Psoas muscle (tissue), 8 donors: Measurements from ENCODE around the gene SLC9A1. TPM values are rescaled to one million over a fixed set of nuclear protein-coding genes. Genes with fewer than 3 reads are reported as not detected.

Experiments used
- ATAC-seq, 4 donors: fragments of 200-7000 bp; cut with Tn5 transposase; one replicate each; pipeline ENCODE4 v1.9.1; 2020; ENCODE audit warnings: moderate library complexity in 3 of 4, mild to moderate bottlenecking in 2 of 4
- DNase-seq, 2 donors: peaks; one replicate each; pipeline ENCODE4 v3.0.0-alpha.2; 2020
- H3K27ac ChIP-seq: fragments of 200-600 bp; one replicate; pipeline ENCODE4 v1.8.0; 2022
- H3K27me3 ChIP-seq, 3 donors: fragments of 200-600 bp in 1 of 3; one replicate each; pipeline versions ENCODE4 v1.6.1 to v1.8.0; 2013 to 2022; ENCODE audit warnings: low read length in 2 of 3, mild to moderate bottlenecking in 2 of 3, moderate library complexity in 1 of 3; ENCODE audit not compliant: insufficient read depth in 3 of 3
- H3K36me3 ChIP-seq, 2 donors: fragments of 200-600 bp in 1 of 2; one replicate each; pipeline versions ENCODE4 v1.6.1 to v1.8.0; 2013 to 2022; ENCODE audit warnings: low read depth in 1 of 2, mild to moderate bottlenecking in 1 of 2, moderate library complexity in 1 of 2; ENCODE audit not compliant: insufficient read depth in 1 of 2
- H3K4me1 ChIP-seq: fragments of 200-600 bp; one replicate; pipeline ENCODE4 v1.8.0; 2022
- H3K4me3 ChIP-seq: fragments of 200-600 bp; one replicate; pipeline ENCODE4 v1.8.0; 2022; ENCODE audit warnings: mild to moderate bottlenecking
- H3K9me3 ChIP-seq: fragments of 200-600 bp; one replicate; pipeline ENCODE4 v1.8.0; 2022
- WGBS, 3 donors: extraction: QIAGEN DNeasy Blood & Tissue Kit; methylation state at CpG; one replicate each; pipeline versions ENCODE4 v1.1.6 to v1.1.7; 2013; 5-methylcytosine and 5-hydroxymethylcytosine counted together
- intact Hi-C, 2 donors: fragments of 100-400 bp; cut with DNase I; formaldehyde crosslinking; loops; one replicate each; pipeline versions ENCODE4 v1.11.0 to v1.14.2; 2022
- polyA plus RNA-seq, 3 donors: library from polyadenylated mRNA; stranded (reverse); fragments of 200-250 nt; gene quantifications; one replicate each; pipeline ENCODE4 v1.2.3, GENCODE V29; 2013
- total RNA-seq, 4 donors: library from RNA; stranded (reverse); fragmentation: NEBNext Ultra II Directional in 2 of 4; extraction: Animal tissue kit (Norgen Biotek cat#: 25700) in 2 of 4; gene quantifications; one replicate each; pipeline versions ENCODE4 v1.2.1 to v1.2.4, GENCODE V29; 2021 to 2023
- TF ChIP-seq, protein P1 (sequence below): fragments of 200-600 bp; IDR thresholded peaks from one replicate; pipeline ENCODE4 v1.8.0; 2022; ENCODE audit warnings: antibody characterized with exemption
- donor health status: healthy with polysubstance abuse.
- donor health status: DM: no; HTN: no; CAD: no; lungs with moderate emphysema.
- donor health status: Bipolar disorder and iron deficiency.
- donor health status: healthy.
- donor health status: DM: yes; HTN: yes; CAD: no.
- donor health status: DM: no; HTN: no; CAD: no.
- donor health status: DM: no; HTN: no; CAD: no.
- donor health status: DM: yes; HTN: yes; CAD: no.

SLC9A1 gene
- total and polyA plus RNA-seq, 7 donors: 2.3 to 17.0 (median 5.9) TPM

DNA sequence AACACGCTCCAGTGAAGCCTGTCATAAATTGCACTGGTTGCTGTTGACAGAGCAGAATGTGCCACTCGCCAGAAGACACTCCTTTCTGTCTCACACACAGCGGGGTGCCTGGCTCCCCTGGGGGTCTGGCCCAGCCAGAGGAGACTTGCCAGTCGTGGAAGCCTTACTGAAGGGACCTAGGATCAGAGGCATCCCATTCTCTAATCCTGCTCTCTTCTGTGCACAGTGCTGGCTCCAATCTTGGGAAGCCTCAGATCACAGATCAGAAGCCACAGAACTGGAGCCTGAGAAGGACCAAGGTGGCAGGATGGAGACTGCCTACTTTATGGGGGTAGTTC, 1.4 kb downstream of the SLC9A1 start:
- no peaks in the 10 kb centered on the region for H3K27me3 ChIP-seq
- DNase-seq (peak in 1 of 2 donors; percentile 64), ATAC-seq (peak; percentile 48 to 69 (median 56))
- H3K27ac ChIP-seq: peak overlapping the region; percentile 92
- WGBS, 3 donors: 11 to 19% (median 12%) methylated on average over 4 of the region's 4 CpGs
- H3K9me3 ChIP-seq: no peaks in the 10 kb centered on the region
- peaks cover 59% of the 10 kb centered on the region for H3K4me1 ChIP-seq
- H3K4me3 ChIP-seq: peak overlapping the region; percentile 78
- intact Hi-C loops: loop anchor here (5.0 kb wide), 1 partner anchor 36 kb away; no protein-coding TSS in a partner anchor
- H3K36me3 ChIP-seq: no peaks in the 10 kb centered on the region
- TF ChIP-seq, protein P1, sequence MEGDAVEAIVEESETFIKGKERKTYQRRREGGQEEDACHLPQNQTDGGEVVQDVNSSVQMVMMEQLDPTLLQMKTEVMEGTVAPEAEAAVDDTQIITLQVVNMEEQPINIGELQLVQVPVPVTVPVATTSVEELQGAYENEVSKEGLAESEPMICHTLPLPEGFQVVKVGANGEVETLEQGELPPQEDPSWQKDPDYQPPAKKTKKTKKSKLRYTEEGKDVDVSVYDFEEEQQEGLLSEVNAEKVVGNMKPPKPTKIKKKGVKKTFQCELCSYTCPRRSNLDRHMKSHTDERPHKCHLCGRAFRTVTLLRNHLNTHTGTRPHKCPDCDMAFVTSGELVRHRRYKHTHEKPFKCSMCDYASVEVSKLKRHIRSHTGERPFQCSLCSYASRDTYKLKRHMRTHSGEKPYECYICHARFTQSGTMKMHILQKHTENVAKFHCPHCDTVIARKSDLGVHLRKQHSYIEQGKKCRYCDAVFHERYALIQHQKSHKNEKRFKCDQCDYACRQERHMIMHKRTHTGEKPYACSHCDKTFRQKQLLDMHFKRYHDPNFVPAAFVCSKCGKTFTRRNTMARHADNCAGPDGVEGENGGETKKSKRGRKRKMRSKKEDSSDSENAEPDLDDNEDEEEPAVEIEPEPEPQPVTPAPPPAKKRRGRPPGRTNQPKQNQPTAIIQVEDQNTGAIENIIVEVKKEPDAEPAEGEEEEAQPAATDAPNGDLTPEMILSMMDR: no peak

DNA sequence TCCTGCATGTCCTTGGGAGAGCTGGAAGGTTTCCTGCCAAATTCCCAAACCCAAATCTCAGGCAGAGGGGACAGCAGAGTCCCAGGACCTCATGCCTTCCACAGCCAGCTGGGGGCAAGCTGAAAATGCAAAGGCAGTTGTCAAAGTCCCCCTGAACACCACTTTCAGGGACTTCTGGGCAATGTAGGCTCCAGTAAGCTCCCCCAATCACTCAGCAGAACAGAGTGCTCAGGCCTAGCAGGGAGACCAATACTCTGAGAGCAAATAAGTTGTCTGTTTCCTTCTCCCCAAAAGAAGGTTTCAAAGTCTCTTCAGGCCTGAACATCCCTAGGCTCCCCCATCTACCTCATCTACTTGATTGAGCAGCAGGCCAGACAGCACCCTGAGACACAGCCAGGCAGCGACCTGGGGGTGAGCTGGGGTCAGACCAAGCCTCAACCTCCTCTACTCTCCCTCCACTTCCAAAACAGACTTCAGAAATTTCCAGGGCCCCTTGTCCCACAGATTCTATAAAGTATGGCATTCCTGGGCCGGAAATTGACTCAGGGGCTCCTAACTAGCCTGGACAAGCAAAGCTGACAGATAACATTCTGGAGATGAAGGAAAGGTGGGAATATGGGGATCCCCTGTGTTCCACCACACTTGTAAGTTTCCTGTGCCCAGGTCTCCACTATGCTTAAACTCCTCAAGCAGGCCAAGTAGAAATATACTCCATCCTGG, 1.9 kb downstream of the SLC9A1 start:
- WGBS, 3 donors: 43 to 53% (median 47%) methylated on average over 2 of the region's 2 CpGs
- H3K9me3 ChIP-seq: no peaks in the 10 kb centered on the region
- intact Hi-C loops: loop anchor here (5.0 kb wide), 1 partner anchor 36 kb away; no protein-coding TSS in a partner anchor
- peaks cover 64% of the 10 kb centered on the region for H3K4me1 ChIP-seq
- TF ChIP-seq, protein P1: no peak
- no peaks in the 10 kb centered on the region for H3K36me3 ChIP-seq
- no peaks in the 10 kb centered on the region for H3K27me3 ChIP-seq
- H3K4me3 ChIP-seq: peak overlapping the region; percentile 78
- H3K27ac ChIP-seq: peak overlapping the region; percentile 92
- DNase-seq: no peak
- no peak for ATAC-seq

DNA sequence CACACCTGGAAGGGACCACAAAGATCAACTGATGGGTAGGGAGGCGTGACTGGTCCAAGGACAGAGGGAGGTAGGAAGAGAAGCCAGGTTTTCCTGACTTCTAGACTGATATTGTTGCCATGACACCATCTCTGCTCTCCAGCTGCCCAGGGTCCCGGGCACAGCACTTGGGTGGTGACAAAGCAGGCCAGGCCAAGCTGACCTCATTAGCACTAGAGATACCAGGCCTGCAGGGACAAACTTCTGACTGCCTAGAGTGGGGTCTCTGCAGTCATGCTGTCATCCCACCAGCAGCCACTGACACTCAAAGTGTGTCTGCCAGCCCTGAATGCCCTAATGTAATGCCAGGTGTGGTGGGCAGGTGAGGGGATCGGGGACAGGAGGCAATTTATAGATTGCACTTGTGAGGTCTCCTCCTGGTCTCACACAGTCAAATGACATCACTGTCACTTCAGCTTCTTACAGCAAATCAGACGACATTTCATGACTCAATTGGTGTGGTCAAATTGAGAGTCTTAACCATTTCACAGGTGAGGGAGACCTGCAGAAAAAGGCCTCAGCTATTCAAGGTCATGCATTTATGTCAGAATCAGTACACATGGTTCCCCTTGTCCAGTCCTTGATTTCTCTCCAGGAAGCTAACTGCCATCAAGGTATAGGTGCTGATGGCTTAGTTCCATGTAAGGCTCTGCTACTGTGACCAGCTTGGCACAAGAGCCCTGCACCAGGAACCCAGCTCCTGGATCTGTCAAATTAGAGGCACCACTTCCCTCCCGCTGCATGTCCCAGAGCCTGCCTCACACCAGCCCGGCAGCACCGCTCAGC, 2.7 kb downstream of the SLC9A1 start:
- peaks cover 66% of the 10 kb centered on the region for H3K4me1 ChIP-seq
- TF ChIP-seq, protein P1: no peak

GRCh38 chr1:27150641-27151040, 4.3 kb downstream of the SLC9A1 start:
- WGBS, 3 donors: 49 to 86% (median 75%) methylated on average over 3 of the region's 3 CpGs

More for the DNA sequence above, 2.7 kb downstream of the SLC9A1 start:
- Histone ChIP-seq H3K9me3 (no peaks in the 10 kb centered on the region), H3K4me3 (peak overlapping the region; percentile 78), H3K36me3 (no peaks in the 10 kb centered on the region), H3K27me3 (no peaks in the 10 kb centered on the region), H3K27ac (peak overlapping the region; percentile 92)
- DNase-seq: no peak
- intact Hi-C loops: loop anchor here (5.0 kb wide), 1 partner anchor 35 kb away; no protein-coding TSS in a partner anchor
- ATAC-seq: no peak
- 27 to 59% (median 48%) methylated on average over 7 of the region's 7 CpGs for WGBS, 3 donors

More at GRCh38 chr1:27150641-27151040, 4.3 kb downstream of the SLC9A1 start:
- Histone ChIP-seq H3K27ac (peak overlapping the region; percentile 36), H3K4me1 (peaks cover 73% of the 10 kb centered on the region), H3K27me3 (no peaks in the 10 kb centered on the region), H3K9me3 (no peaks in the 10 kb centered on the region), H3K36me3 (no peaks in the 10 kb centered on the region), H3K4me3 (no peak overlapping the region)
- no peak for ATAC-seq
- intact Hi-C loops: loop anchor here (5.0 kb wide), 1 partner anchor 33 kb away; no protein-coding TSS in a partner anchor
- TF ChIP-seq, protein P1: no peak
- DNase-seq: no peak
